ENCODE data around the gene COL28A1. TPM values are rescaled to one million over a fixed set of nuclear protein-coding genes. Genes with fewer than 3 reads are reported as not detected.

Gene COL28A1
- total and polyA plus RNA-seq, 2 of the 13 experiments (the other 11 are each of a cell fraction or from before 2014, with no cell fraction given) = 0.07 to 0.15 TPM

DNA sequence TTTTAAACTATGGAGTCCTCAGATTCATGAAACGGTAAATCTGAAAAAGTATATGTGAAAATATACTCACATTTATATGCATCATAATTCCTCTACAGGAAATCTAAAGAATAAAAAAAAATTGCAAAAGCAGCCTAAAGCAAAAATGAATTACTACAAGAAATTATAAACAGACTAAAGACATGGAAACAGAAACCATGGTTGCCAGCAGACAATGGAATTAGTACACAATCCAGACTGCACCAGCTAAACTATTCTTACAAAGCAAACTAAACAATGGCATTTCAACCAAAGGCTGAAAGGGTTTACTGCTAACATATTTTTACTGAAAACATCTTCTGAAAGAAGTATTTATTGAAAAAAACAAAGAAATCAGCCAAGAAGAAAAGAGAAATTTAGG is 51.6 kb downstream of the COL28A1 start:
- peak; percentile 90 for TF ChIP-seq ZNF317 (CRISPR knock-in tag; IDR thresholded peaks at IDR 0.05)
- TF ChIP-seq JDP2 (CRISPR knock-in tag; IDR thresholded peaks at IDR 0.05; ENCODE audit: borderline replicate concordance) = no peak
- TF ChIP-seq, protein P1, sequence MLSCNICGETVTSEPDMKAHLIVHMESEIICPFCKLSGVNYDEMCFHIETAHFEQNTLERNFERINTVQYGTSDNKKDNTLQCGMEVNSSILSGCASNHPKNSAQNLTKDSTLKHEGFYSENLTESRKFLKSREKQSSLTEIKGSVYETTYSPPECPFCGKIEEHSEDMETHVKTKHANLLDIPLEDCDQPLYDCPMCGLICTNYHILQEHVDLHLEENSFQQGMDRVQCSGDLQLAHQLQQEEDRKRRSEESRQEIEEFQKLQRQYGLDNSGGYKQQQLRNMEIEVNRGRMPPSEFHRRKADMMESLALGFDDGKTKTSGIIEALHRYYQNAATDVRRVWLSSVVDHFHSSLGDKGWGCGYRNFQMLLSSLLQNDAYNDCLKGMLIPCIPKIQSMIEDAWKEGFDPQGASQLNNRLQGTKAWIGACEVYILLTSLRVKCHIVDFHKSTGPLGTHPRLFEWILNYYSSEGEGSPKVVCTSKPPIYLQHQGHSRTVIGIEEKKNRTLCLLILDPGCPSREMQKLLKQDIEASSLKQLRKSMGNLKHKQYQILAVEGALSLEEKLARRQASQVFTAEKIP (CRISPR knock-in tag; IDR thresholded peaks at IDR 0.05; ENCODE audit: borderline replicate concordance) = no peak
- FAIRE-seq = no peak
- ChIA-PET CTCF (ENCODE audit: low intra/inter-chr PET ratio, low total read pairs) (no interaction called here), POLR2A (no interaction called here)
- Histone ChIP-seq H3K4me2 (ENCODE audit: low read depth, low read length) (no peak overlapping the region), H3K27me3 (ENCODE audit: control insufficient read depth in 1 of 2, insufficient read depth in 2 of 2, low read length in 2 of 2) (no peaks in the 10 kb centered on the region), H3K4me1 (ENCODE audit: insufficient read depth, low read length) (no peaks in the 10 kb centered on the region), H2AFZ (ENCODE audit: low read length) (no peak overlapping the region), H3K4me3 (replicated peaks in 1 of 3; ENCODE audit: insufficient read depth in 1 of 3, low read depth in 2 of 3, low read length in 3 of 3) (no peak overlapping the region), H3K9me3 (ENCODE audit: low read length) (peaks cover 15% of the 10 kb centered on the region; the same call in 1 of the 2 replicates), H3K79me2 (ENCODE audit: insufficient read depth, low read length) (no peaks in the 10 kb centered on the region), H3K9ac (ENCODE audit: insufficient read depth, low read depth, low read length) (no peak overlapping the region), H4K20me1 (ENCODE audit: insufficient read depth, low read length) (no peaks in the 10 kb centered on the region), H3K36me3 (replicated peaks in 1 of 2; ENCODE audit: control insufficient read depth in 1 of 2, insufficient read depth in 2 of 2, low read length in 2 of 2) (no peaks in the 10 kb centered on the region), H3K27ac (ENCODE audit: extremely low read length, insufficient read depth, low read length) (no peak overlapping the region)
- no TSS peak for BruUV-seq (replicated peaks)
- WGBS (ENCODE audit: low lambda C conversion rate) = 0% methylated on average over 1 of the region's 1 CpG
- no peak for ATAC-seq
- no peak for DNase-seq (ENCODE audit: low spot score)
- in situ Hi-C loops (cut with HindIII; ENCODE audit: extremely low pct_ligation_motif_present, low pct_unique_long_range_greater_than_20kb) (no loop called here), intact Hi-C loops (cut with micrococcal nuclease; ENCODE audit: unreplicated experiment) (no loop called here)

DNA sequence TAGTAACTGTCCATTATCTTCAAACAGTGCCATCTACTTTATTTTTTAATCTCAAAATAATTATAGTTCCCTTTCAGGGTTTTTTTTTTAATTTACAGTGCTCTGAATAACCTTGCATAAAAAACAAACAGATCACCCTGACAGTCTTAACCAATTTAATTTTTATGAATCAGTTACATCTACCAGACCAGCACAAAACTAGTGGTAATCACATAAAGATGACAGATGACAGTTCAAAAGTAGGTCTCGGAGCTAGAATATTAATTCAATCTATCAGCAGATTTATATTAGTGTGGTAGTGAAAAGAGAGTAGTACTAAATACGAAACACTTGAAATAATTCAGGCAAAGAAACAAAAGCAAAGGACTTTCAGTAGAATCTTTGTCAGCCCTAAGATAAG is 53.9 kb downstream of the COL28A1 start:
- Histone ChIP-seq H3K4me1 (ENCODE audit: insufficient read depth, low read length) (no peaks in the 10 kb centered on the region), H2AFZ (ENCODE audit: low read length) (no peak overlapping the region), H3K27ac (ENCODE audit: extremely low read length, insufficient read depth, low read length) (no peak overlapping the region), H3K9me3 (ENCODE audit: low read length) (peaks cover 15% of the 10 kb centered on the region; the same call in 1 of the 2 replicates), H3K79me2 (ENCODE audit: insufficient read depth, low read length) (no peaks in the 10 kb centered on the region), H3K36me3 (replicated peaks in 1 of 2; ENCODE audit: control insufficient read depth in 1 of 2, insufficient read depth in 2 of 2, low read length in 2 of 2) (no peaks in the 10 kb centered on the region), H3K27me3 (ENCODE audit: control insufficient read depth in 1 of 2, insufficient read depth in 2 of 2, low read length in 2 of 2) (no peaks in the 10 kb centered on the region), H3K4me3 (replicated peaks in 1 of 3; ENCODE audit: insufficient read depth in 1 of 3, low read depth in 2 of 3, low read length in 3 of 3) (no peak overlapping the region), H4K20me1 (ENCODE audit: insufficient read depth, low read length) (no peaks in the 10 kb centered on the region), H3K9ac (ENCODE audit: insufficient read depth, low read depth, low read length) (no peak overlapping the region), H3K4me2 (ENCODE audit: low read depth, low read length) (no peak overlapping the region)
- ChIA-PET POLR2A (no interaction called here), CTCF (ENCODE audit: low intra/inter-chr PET ratio, low total read pairs) (no interaction called here)
- no peak for ATAC-seq
- WGBS (ENCODE audit: low lambda C conversion rate) = 41% methylated on average over 2 of the region's 2 CpGs
- intact Hi-C loops (cut with micrococcal nuclease; ENCODE audit: unreplicated experiment) (no loop called here), in situ Hi-C loops (cut with HindIII; ENCODE audit: extremely low pct_ligation_motif_present, low pct_unique_long_range_greater_than_20kb) (no loop called here)
- BruUV-seq (replicated peaks) = no TSS peak
- no peak for DNase-seq (ENCODE audit: low spot score)
- no peak for FAIRE-seq
- no peak for TF ChIP-seq ZBTB38 (CRISPR knock-in tag; IDR thresholded peaks at IDR 0.05)
- no peak for TF ChIP-seq KAT7 (CRISPR knock-in tag; IDR thresholded peaks at IDR 0.05; ENCODE audit: borderline replicate concordance)
- TF ChIP-seq, protein P2, sequence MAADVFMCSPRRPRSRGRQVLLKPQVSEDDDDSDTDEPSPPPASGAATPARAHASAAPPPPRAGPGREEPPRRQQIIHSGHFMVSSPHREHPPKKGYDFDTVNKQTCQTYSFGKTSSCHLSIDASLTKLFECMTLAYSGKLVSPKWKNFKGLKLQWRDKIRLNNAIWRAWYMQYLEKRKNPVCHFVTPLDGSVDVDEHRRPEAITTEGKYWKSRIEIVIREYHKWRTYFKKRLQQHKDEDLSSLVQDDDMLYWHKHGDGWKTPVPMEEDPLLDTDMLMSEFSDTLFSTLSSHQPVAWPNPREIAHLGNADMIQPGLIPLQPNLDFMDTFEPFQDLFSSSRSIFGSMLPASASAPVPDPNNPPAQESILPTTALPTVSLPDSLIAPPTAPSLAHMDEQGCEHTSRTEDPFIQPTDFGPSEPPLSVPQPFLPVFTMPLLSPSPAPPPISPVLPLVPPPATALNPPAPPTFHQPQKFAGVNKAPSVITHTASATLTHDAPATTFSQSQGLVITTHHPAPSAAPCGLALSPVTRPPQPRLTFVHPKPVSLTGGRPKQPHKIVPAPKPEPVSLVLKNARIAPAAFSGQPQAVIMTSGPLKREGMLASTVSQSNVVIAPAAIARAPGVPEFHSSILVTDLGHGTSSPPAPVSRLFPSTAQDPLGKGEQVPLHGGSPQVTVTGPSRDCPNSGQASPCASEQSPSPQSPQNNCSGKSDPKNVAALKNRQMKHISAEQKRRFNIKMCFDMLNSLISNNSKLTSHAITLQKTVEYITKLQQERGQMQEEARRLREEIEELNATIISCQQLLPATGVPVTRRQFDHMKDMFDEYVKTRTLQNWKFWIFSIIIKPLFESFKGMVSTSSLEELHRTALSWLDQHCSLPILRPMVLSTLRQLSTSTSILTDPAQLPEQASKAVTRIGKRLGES (CRISPR knock-in tag; IDR thresholded peaks at IDR 0.05; ENCODE audit: borderline replicate concordance) = no peak
- no peak for TF ChIP-seq SIN3B (IDR thresholded peaks at IDR 0.05; ENCODE audit: low read length)
- no peak for TF ChIP-seq GZF1 (CRISPR knock-in tag; IDR thresholded peaks at IDR 0.05)
- no peak for TF ChIP-seq ZNF547 (CRISPR knock-in tag; IDR thresholded peaks at IDR 0.05)

All from HepG2 (cell line).